ENCODE data around the gene F11. TPM values are rescaled to one million over a fixed set of nuclear protein-coding genes. Genes with fewer than 3 reads are reported as not detected.
A peak's percentile ranks its signal among the peaks of the same experiment; 100 is the strongest.

The F11 gene
- total and polyA plus RNA-seq, 2 of the 13 experiments (the other 11 are each of a cell fraction or from before 2014, with no cell fraction given), result 35.1 to 58.0 TPM

DNA sequence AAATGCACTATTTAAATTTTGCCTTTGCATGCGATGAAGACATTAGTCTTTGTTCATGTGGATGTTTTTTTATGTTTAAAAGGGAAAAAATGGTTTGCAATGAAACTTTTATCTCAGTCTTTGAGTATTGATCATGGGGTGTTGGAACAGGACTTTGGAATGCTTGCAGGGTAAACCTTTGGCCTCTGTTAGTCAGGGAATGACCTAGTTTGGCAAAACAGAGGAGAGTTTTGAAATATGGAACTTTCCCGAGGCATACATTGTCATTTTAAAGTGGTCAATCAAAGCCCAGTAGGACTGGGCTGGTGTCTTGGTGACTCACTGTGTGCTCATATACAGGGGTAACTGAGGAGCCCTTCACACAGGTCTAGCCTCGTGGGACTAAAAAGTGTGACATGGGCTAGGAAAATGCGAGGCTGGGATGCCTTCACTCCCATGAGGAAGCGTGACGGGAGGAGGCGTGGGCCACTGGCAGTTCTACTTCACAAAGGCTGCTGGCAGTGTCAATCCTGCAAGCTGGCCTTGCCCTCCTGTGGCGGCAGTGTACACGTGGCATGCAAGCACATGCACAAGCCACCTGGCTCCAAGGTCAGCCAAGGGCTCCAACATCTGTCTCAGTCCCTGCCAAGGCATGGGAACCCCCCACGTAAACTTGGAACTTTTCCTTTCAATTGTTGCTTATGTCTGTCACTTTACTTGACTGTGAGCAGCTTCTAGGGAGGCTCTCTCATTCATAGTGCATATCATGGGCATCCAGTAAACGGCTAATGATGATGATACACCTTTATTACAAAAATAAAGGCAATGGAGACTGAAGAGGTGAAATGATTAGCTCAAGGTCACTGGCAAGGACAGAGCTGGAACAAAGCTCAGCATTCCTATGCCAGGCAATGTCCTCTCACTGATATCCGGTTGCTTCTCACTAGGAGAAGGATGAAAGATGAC is 5.2 kb upstream of the F11 start (continued):
- peak; percentile 63; the same call in 1 of the 2 replicates for TF ChIP-seq ZBTB7A (CRISPR knock-in tag; IDR thresholded peaks at IDR 0.05)
- 0 out of 2 replicates have a peak, but pooled peaks have one; percentile 36 for TF ChIP-seq MTF1 (CRISPR knock-in tag; IDR thresholded peaks at IDR 0.05)
- TF ChIP-seq TAF15 (IDR thresholded peaks at IDR 0.05; ENCODE audit: low read depth, low read length, poor library complexity, severe bottlenecking), result no peak
- TF ChIP-seq, protein P1, sequence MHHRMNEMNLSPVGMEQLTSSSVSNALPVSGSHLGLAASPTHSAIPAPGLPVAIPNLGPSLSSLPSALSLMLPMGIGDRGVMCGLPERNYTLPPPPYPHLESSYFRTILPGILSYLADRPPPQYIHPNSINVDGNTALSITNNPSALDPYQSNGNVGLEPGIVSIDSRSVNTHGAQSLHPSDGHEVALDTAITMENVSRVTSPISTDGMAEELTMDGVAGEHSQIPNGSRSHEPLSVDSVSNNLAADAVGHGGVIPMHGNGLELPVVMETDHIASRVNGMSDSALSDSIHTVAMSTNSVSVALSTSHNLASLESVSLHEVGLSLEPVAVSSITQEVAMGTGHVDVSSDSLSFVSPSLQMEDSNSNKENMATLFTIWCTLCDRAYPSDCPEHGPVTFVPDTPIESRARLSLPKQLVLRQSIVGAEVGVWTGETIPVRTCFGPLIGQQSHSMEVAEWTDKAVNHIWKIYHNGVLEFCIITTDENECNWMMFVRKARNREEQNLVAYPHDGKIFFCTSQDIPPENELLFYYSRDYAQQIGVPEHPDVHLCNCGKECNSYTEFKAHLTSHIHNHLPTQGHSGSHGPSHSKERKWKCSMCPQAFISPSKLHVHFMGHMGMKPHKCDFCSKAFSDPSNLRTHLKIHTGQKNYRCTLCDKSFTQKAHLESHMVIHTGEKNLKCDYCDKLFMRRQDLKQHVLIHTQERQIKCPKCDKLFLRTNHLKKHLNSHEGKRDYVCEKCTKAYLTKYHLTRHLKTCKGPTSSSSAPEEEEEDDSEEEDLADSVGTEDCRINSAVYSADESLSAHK (CRISPR knock-in tag; IDR thresholded peaks at IDR 0.05; ENCODE audit: borderline replicate concordance), result no peak
- TF ChIP-seq NKX3-1 (CRISPR knock-in tag; IDR thresholded peaks at IDR 0.05), result peak; percentile 84; the same call in 1 of the 2 replicates
- peak; percentile 74 for TF ChIP-seq ZNF263 (CRISPR knock-in tag; IDR thresholded peaks at IDR 0.05)
- no peak for TF ChIP-seq RFX1 (IDR thresholded peaks at IDR 0.05)
- TF ChIP-seq, protein P2, sequence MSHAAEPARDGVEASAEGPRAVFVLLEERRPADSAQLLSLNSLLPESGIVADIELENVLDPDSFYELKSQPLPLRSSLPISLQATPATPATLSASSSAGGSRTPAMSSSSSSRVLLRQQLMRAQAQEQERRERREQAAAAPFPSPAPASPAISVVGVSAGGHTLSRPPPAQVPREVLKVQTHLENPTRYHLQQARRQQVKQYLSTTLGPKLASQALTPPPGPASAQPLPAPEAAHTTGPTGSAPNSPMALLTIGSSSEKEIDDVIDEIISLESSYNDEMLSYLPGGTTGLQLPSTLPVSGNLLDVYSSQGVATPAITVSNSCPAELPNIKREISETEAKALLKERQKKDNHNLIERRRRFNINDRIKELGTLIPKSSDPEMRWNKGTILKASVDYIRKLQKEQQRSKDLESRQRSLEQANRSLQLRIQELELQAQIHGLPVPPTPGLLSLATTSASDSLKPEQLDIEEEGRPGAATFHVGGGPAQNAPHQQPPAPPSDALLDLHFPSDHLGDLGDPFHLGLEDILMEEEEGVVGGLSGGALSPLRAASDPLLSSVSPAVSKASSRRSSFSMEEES (CRISPR knock-in tag; IDR thresholded peaks at IDR 0.05), result no peak
- no peak for TF ChIP-seq ZNF335 (CRISPR knock-in tag; IDR thresholded peaks at IDR 0.05)
- TF ChIP-seq EED (CRISPR knock-in tag; IDR thresholded peaks at IDR 0.05), result peak; percentile 84; the same call in 1 of the 2 replicates
- TF ChIP-seq ZEB1 (IDR thresholded peaks at IDR 0.05; ENCODE audit: insufficient replicate concordance, low read depth), result no peak
- peak; percentile 49 for TF ChIP-seq RAD21 (CRISPR knock-in tag; IDR thresholded peaks at IDR 0.05)
- peak; percentile 44; the same call in 1 of the 2 replicates for TF ChIP-seq CEBPG (CRISPR knock-in tag; IDR thresholded peaks at IDR 0.05)
- TF ChIP-seq PHF20 (CRISPR knock-in tag; IDR thresholded peaks at IDR 0.05), result no peak
- TF ChIP-seq RBM22 (optimal IDR thresholded peaks at IDR 0.05; ENCODE audit: low read length), result no peak
- TF ChIP-seq, protein P3, sequence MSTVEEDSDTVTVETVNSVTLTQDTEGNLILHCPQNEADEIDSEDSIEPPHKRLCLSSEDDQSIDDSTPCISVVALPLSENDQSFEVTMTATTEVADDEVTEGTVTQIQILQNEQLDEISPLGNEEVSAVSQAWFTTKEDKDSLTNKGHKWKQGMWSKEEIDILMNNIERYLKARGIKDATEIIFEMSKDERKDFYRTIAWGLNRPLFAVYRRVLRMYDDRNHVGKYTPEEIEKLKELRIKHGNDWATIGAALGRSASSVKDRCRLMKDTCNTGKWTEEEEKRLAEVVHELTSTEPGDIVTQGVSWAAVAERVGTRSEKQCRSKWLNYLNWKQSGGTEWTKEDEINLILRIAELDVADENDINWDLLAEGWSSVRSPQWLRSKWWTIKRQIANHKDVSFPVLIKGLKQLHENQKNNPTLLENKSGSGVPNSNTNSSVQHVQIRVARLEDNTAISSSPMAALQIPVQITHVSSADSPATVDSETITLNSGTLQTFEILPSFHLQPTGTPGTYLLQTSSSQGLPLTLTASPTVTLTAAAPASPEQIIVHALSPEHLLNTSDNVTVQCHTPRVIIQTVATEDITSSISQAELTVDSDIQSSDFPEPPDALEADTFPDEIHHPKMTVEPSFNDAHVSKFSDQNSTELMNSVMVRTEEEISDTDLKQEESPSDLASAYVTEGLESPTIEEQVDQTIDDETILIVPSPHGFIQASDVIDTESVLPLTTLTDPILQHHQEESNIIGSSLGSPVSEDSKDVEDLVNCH (CRISPR knock-in tag; IDR thresholded peaks at IDR 0.05), result no peak
- no peak for TF ChIP-seq SRSF4 (IDR thresholded peaks at IDR 0.05; ENCODE audit: low read depth, low read length, poor library complexity, severe bottlenecking)
- no peak for TF ChIP-seq ZNF674 (CRISPR knock-in tag; IDR thresholded peaks at IDR 0.05; ENCODE audit: low read depth)
- TF ChIP-seq PLRG1 (conservative IDR thresholded peaks at IDR 0.05), result no peak
- no peak for TF ChIP-seq MAF1 (CRISPR knock-in tag; IDR thresholded peaks at IDR 0.05; ENCODE audit: borderline replicate concordance)
- no peak for TF ChIP-seq ZNF282 (IDR thresholded peaks at IDR 0.05; ENCODE audit: partially characterized antibody)
- TF ChIP-seq, protein P4, sequence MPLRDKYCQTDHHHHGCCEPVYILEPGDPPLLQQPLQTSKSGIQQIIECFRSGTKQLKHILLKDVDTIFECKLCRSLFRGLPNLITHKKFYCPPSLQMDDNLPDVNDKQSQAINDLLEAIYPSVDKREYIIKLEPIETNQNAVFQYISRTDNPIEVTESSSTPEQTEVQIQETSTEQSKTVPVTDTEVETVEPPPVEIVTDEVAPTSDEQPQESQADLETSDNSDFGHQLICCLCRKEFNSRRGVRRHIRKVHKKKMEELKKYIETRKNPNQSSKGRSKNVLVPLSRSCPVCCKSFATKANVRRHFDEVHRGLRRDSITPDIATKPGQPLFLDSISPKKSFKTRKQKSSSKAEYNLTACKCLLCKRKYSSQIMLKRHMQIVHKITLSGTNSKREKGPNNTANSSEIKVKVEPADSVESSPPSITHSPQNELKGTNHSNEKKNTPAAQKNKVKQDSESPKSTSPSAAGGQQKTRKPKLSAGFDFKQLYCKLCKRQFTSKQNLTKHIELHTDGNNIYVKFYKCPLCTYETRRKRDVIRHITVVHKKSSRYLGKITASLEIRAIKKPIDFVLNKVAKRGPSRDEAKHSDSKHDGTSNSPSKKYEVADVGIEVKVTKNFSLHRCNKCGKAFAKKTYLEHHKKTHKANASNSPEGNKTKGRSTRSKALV (CRISPR knock-in tag; IDR thresholded peaks at IDR 0.05), result no peak

Data from HepG2 (cell line).